Pons (tissue), 1 donor: ENCODE results near the gene NEO1.

ENCODE experiments used
- DNase-seq: peaks from one replicate; pipeline ENCODE4 v3.0.0-alpha.2; 2016; ENCODE audit warnings: low spot score

The NEO1 gene

DNA sequence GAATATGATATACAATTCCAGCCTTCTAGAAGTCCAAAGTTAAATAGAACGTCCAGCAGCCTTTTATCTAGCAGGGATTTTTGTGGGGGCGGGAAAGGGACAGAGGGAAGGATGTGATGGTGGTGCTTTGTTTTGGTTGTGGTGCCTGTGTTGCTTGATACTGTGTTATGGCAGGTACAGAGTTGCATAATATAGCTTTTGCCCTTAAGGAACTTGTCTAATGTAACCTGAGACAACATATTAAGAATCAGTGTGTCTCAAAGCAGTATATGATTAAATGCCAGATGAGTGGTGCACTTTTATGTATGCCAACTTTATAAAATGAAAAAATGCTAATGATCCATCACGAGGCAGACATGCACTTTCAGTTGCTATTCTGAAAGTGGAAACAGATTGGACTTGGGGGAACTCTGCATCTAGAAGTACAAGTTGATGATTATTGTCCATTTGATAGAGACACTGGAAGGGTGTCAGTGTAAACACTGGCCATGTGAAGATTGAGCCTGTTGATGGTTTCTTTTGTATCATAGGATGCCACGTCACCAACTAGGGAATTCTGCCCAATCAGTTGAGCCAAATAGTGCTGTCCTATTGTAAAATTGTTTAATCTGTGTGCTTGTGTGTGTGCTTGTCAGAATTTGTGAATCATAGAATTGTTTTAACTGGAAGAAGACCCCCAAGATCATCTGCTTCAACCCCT, 23.0 kb downstream of the NEO1 start:
- peak; percentile 91 for DNase-seq

DNA sequence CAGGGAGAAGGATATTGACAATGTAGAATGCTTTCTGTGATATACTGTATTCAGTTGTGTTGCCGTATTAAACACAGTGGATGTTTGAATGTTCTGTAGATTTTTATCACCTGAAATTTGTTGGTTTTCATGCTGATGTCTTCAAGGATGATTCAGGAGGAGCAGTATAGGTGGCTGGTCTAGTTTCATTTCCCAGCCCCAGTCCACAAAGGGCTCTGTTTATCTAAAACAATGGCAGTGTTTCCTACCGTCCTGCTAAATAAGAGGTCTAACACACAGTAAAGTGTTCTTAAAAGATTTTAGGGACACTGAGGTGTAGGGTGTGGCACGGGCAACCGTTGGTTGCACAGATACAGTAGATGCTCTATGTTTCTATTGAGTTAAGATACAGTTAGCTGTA, 26.0 kb downstream of the NEO1 start:
- peak; percentile 66 for DNase-seq

DNA sequence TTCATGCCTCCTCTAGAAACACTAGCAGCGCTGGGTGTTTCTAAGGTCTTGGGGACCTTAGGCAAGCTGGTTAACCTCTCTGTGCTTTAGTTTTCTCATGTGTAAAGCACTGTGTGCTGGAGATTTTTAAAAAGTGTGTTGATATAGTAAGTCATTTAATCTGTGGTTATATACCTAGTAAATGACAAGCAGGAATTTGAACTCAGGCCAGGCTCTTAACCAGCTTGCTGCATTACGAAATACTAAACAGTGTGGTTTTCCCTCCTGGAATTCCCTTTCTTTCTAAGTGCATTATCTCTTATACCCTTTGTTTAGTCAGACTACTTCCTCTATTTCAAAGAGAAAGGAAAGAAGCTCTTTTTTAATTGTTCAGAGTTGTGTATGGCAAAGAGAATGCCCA, 26.5 kb downstream of the NEO1 start:
- DNase-seq = no peak

DNA sequence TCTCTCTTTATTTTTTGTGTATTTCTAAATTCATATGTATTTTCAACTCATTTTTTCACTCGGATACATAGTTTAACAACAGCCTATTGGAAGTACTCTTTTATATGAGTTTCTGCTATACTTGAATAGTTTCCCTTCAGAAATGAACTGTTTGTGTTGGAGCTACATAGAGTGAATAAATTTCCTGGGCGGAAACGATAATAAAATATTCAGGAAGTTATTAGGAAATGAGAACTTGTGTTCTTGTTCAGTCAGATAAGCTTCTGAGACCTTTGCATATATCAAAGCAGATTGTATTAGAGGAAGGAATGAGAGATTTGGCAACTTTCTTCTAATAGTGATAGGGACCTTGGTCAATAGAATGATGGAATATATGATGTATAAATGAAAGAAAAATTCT, 27.3 kb downstream of the NEO1 start:
- DNase-seq = no peak

DNA sequence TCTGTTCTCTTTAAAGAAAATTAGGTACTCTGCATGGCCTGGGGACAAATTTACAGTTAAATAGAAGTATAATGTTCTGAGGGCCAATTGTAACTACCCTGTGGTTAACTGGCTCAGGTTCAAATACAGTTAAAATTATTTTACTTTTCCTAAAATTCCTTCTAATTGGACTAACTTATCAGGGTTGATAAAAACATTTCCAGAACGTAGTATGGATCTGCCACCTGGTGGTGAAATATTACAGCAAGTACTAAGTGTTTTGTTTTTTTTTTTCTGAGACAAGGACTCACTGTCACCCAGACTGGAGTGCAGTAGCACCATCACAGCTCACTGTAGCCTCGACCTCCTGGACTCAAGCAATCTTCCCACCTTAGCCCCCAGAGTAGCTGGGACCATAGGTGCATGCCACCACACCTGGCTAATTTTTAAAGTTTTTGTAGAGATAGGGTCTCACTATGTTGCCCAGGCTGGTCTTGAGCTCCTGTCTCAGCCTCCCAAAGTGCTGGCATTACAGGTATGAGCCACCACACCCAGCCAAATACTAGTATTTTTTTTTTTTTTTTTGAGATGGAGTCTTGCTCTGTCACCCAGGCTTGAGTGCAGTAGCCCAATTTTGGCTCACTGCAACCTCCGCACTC, 29.2 kb downstream of the NEO1 start:
- peak; percentile 87 for DNase-seq

DNA sequence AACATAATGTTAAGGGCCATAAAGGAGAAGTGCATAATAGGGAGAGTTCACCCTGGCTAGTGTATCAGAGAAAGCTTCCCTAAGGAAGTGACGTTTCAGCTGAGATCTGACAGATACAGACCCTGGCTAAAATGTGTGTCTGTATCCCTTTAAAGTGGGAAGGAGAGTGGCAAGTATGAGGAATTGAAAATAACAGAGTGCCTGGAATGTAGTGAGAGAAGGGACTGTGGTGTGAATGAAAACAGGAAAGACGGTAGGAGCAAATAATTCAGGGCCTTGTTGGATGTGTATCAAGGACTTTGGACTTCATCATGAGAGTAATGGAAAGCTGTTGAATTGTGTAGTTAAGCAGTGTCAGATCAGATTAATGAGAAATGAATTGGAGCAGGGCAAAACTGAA, 30.5 kb downstream of the NEO1 start:
- DNase-seq = peak; percentile 41

DNA sequence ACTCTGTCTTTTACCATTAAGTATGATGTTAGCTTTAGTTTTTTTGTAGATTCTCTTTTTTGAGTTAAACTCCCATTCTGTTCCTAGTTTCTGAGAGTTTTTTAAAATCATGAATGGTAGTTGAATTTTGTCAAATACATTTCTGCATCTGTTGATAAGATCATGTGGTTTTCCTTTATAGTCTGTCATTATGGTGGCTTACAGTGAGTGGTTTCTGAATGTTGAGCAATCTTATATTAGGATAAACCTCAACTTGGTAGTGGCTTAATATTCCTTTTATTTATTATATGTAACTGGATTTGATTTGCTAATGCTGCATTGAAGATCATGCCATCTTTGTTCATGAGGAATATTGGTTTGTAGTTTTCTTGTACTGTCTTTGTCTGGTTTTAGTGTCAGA, 34.8 kb downstream of the NEO1 start:
- no peak for DNase-seq

DNA sequence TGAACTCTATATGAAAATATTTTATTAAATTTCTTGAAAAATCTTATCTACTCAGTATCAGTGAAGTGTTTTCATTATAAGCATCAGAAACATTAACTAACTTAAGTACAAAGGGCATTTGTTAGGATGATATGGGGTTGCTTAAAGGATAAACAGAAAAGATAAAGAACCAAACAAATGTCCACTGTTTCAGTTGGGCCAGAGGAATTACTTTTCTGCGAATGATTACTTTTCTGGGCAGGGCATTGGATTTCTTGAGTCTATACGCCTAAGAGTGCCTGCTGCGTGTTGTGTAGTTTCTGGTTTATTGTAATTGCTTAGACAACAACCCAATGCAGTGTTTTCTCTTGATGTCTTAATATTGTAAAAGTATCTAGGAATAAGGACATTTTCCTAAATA, 52.8 kb downstream of the NEO1 start:
- DNase-seq = no peak

DNA sequence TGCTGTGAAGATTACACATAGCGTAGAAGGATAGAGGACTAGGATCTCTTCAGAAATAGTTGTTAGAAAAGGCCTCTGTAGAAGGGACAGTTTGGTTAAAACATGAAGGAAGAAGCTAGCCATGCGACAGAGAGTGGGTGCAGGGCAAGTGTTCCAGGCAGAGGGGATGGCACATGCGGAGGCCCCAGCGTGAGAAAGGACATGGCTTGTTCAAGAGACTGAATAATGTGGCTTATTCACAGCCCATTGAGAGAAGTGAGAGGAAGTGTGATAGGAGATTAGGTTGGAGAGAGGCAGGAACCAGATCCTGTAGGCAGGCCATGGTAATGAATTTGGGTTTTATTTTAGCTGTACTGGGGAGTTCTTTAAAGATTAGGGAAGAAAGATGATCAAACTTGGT, 56.4 kb downstream of the NEO1 start:
- DNase-seq = peak; percentile 33

DNA sequence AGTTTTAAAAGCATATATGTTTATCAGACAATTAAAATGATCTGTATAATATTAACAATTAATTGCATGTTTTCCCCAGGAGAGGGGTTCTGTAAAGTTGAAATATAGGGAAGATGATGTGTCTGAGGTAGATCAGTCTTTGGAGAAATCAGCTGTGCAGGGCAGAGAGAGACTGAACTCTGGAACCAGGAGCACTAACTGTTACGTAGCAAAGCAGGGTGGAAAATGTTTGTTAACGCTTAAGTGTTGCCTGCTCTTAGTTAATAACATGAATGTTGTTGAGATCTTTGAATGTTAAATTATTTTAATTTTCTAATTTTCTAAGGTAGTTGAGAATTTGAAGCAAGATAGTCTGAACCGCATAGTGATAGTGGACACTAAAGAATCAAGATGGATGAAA, 57.5 kb downstream of the NEO1 start:
- DNase-seq = no peak

DNA sequence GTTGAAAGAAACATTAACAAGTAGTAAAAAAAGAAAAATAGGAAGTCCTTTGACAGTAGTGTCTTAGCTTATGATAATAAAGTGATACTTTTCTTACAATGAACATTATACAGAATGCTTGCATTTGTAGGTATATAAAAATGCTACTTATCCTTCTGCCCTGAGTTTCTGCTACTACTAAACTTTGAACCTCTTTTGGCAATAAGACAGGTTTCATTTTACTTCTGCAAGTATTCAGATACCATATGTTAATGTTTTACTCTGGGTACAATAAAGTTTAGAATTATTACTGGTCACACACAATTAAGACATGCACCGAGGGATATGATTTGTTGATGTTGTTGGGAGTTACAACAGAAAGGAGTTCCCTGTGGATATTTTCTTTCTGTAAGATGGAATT, 57.9 kb downstream of the NEO1 start:
- DNase-seq = no peak

DNA sequence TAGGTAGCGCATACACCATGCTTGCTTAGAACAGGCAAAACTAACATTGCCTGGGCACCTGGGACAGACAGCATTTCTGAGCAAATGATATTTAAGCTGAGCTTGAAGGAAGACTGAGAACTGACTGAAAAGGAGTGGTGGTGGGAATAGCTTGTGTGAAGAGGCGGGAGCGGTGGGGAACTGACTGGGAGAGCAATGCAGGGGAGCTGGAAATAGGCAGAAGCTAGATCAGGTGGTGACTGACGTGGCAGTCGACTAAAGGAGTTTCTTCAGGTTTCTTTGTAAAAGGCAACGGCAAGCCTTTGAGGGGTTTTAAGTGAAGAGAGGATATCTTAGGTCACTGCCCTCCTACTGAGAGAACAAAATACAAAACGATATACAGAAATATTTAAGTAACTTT, 61.8 kb downstream of the NEO1 start:
- no peak for DNase-seq

DNA sequence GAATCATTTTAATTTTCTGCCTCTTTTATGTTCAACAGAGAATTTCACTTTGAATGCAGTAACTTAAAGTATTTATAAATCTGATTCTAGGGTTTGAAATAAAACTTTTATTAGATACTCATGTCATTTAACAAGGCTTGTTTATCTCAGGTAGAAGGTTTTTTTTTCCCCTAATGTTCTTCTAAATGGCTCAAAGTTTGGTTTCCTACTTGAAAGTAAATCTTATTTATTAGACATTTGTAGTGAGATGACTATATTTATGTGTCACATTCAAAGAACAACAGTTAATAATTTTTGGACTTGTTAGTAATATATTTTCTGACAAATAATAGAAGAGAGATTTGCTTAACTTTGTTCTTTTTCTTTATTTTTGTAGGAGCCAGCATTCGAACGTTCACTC, 63.9 kb downstream of the NEO1 start:
- no peak for DNase-seq

DNA sequence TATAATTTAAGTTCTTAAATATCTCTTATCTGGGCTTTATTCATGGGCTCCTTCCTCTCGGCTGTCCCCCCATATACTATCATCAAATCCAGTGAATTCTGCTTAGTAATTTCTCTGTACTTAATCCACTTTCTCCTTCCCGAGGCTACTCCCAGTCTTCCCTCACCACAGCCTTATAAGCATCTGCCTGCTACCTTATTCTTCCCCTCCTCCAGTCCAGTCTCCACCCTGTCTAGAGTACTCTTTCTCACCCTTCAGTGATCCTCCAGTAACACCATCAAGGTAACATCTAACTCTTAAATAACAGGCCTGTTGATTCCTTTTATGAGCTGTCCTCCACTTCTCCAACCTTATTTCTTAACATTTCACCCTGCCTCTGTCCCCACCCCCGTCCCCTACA, 65.8 kb downstream of the NEO1 start:
- DNase-seq = no peak

DNA sequence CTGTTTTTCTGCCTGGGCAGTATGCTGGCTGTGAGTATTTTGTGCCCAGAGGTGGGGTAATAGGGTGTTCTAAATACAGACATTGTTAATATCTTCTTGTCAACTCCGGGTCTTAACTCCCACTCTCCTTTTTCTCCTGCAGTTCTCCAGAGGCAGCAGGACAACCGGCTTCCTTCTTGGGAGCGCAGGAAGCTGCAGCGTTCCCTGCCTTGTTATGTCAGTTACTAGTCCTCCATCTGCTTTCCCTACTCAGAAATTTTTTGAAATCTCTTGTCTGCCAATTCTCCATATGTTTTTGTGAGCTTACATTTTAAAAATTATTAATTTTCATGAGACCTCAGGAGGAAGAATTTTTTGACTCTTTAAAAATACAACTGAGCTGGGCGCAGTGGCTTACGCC, 67.2 kb downstream of the NEO1 start:
- DNase-seq = no peak

DNA sequence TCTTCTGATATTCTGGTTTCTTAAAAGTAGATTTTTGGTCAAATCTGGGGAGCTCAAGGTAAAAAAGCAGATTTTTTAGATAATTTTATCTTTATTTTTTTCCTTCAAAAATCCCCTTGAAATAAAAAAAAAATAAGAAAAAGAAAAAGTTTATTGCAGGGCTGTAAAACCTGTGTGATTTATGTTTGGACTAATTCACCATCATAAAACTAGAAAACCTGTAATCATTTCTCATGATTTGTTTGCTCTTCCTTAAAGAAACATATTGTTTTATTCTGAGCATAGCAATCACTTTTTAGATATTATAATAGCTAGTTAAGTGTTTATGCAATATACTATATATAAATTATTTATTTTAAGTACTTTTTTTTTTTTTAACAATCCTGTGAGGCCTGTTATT, 68.0 kb downstream of the NEO1 start:
- DNase-seq = no peak

DNA sequence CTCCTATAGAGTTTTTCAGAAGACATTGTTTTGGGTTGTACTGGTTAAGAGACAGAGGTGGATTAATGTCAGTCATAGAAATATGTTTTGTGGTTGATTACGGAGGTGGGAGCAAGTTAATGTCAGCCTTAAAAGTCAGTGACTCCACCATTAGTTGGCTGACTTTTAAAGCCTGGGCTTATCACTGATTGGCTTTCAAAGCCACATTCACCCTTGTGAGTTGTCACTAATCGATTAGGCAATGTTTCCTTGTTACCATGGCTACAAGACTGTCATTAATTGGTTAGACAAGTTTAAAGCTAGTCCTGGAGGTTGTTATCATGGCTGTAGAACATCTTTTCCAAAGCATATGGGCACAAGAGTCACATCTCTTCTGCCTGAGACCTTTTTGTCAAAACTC, 73.0 kb downstream of the NEO1 start:
- DNase-seq = no peak

DNA sequence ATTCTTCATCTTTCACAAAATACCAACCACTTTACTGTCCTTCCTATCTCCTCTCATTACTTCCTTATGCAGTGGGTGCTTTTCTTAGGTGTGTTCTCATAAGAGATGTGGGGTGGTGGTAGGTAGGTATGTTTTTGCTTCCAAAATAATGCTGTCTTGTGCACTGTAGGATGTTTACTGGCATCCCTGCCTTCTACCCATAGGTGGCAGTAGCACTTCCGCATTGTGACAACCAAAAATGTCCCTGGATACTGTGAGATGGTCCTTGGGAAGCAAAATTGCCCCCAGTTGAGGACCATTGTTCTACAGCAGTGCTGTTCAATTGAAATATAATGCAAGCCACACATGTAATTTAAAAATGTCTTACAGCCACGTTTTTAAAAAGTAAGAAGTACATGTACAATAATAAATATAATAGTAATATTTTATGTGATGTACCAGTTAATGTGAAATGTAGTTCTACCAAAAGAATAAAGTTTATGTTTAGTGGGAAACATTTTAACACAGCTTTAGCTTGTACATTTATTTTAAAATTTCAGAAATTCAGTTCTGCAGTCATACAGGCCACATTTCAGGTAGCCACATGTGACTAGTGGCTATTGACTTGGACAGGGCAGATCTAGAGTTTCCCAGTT, 75.2 kb downstream of the NEO1 start:
- peak; percentile 37 for DNase-seq

DNA sequence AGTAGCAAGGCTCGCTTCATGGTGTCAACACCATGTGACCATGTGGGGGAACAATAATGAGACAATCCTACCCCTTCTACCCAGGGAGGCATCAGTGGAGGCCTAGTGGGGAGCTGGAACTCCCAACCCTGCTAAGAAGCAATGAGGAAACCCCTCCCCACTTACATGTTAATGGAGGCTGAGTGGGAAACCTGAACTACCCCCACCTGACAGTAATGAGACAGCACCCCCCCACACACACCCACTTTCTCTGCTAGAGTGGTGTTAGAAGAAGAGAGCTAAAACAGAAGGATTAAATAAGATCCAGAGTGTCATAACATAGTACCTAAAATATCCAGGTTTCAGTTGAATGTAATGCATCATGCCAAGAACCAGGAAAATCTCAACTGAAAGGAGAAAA, 78.6 kb downstream of the NEO1 start:
- no peak for DNase-seq

DNA sequence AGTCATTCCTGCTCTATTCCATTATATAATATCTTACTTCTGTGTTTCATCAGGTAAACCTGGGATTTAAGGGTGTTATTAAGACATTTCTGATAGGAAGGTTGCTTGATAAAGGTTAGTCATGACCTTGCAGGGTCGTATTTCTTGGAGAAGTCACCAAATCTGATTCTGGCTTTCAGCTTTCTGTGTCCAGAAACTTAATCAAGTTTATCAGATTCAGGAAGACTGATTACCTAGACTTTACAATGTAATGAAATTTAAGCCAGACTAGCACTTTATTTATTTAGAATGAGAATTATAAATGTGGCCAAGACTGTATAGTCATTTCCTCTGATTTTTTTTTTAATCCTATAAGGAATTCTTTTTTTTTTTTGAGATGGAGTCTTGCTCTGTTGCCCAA, 81.9 kb downstream of the NEO1 start:
- no peak for DNase-seq

DNA sequence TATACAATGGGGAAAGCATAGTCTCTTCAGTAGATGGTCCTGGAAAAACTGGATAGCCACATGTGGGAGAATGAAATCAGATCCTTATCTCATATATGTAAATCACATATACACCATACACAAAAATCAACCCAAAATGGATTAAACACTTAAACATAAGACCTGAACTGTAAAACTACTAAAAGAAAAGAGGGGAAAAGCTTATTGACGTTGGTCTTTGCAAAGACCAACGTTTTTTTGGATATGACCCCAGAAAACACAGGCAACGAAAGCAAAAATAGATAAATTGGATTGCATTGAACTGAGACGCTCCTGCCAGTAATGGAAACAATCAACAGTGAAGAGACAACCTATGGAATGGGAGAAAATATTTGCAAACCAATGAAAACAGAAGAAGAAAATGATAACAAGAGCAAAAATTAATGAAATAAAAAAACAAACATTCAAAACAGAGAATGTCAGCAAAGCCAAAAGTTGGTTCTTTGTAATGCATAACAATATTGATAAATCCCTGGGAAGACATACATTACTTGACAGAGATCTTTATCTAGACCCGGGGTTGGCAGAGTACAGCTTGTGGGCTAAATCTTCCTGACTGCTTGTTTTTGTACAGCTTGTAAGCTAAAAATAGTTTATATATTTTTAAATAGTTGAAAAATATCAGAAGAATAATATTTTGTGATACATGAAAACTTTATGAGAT, 86.9 kb downstream of the NEO1 start:
- DNase-seq = no peak

DNA sequence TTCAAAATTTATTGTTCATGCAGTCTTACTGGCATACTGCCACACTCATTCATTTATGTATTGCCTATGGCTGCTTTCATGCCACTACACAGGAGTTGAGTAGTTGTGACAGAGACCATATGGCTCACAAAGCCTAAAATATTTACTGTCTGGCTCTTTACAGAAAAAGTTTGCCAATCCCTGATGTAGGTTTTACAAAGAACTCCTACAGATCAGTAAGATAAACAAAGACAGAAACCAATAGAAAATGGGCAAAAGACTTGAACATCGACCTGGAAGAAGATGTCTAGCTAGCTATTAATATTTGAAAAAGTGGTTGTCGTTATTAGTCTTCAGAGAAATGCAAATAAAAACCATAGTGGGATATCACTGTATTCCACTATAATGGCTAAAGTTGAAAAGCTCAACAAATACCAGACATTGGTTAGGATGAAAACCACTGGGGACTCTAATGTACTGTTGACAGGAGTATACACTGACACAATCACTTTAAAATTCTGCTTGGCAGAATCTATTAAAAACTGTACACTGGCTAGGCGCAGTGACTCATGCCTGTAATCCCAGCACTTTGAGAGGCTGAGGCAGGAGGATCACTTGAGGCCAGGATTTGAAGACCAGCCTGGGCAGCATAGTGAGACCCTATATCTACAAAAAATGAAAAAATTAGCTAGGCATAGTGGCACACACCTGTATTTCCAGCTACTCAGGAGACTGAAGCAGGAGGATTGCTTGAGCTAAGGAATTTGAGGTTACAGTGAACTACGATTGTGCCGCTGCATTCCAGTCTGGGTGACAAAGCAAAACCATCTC, 87.7 kb downstream of the NEO1 start:
- no peak for DNase-seq
